HEK293T (cell line): ENCODE data around the gene SUCLG2.

Source experiments
- ARNT ChIP-seq: fragments of 450-650 bp; IDR thresholded peaks from 2 replicates; pipeline ENCODE4 v1.6.1; 2017; ENCODE audit warnings: mild to moderate bottlenecking
- CTBP1 ChIP-seq: fragments of 450-650 bp; IDR thresholded peaks from 2 replicates; pipeline ENCODE4 v1.6.1; 2016; ENCODE audit warnings: borderline replicate concordance
- ELF4 ChIP-seq: fragments of 450-650 bp; IDR thresholded peaks from 2 replicates; pipeline ENCODE4 v1.6.1; 2017; ENCODE audit warnings: antibody characterized with exemption
- FOXA1 ChIP-seq: fragments of 450-650 bp; IDR thresholded peaks from 2 replicates; pipeline ENCODE4 v1.6.1; 2016; ENCODE audit warnings: mild to moderate bottlenecking
- NFRKB ChIP-seq: fragments of 450-650 bp; IDR thresholded peaks from 2 replicates; pipeline ENCODE4 v1.6.1; 2016; ENCODE audit warnings: mild to moderate bottlenecking, moderate library complexity
- PKNOX1 ChIP-seq: fragments of 450-650 bp; IDR thresholded peaks from 2 replicates; pipeline ENCODE4 v1.6.1; 2016
- SP1 ChIP-seq: fragments of 450-650 bp; IDR thresholded peaks from 2 replicates; pipeline ENCODE4 v1.6.1; 2017

GRCh38 chr3:67386451-67386850 is 268.0 kb downstream of the SUCLG2 start:
- TF ChIP-seq ELF4 (no peak), SP1 (no peak), ARNT (no peak), PKNOX1 (no peak), NFRKB (no peak), FOXA1 (no peak), CTBP1 (no peak)
